Left kidney (tissue), 2 donors: ENCODE measurements around the gene VDAC2. TPM values are rescaled to one million over a fixed set of nuclear protein-coding genes. Genes with fewer than 3 reads are reported as not detected.
"Not testable (repeated sequence)": the region's sequence is repeated elsewhere in the genome, so short reads cannot be mapped to it uniquely, and the experiment has no call there.

ENCODE experiments used
- DNase-seq: peaks from one replicate; pipeline ENCODE4 v3.0.0-alpha.2; 2013
- polyA plus RNA-seq: library from polyadenylated mRNA; unstranded; fragments of 120-200 nt; gene quantifications from one replicate; pipeline ENCODE4 v1.2.1, GENCODE V29; 2013; ENCODE audit not compliant: insufficient read length

The VDAC2 gene
- polyA plus RNA-seq, 1 donor: 254 TPM

- no peak for DNase-seq
These were observed 13.5 kb upstream of the VDAC2 start for GRCh38 chr10:75197066-75197465.

GRCh38 chr10:75197906-75198305, 12.7 kb upstream of the VDAC2 start:
- DNase-seq: no peak

GRCh38 chr10:75199949-75200348, 10.6 kb upstream of the VDAC2 start:
- DNase-seq: not testable (repeated sequence)

GRCh38 chr10:75201793-75202307, 8.7 kb upstream of the VDAC2 start:
- no peak for DNase-seq

- no peak for DNase-seq
These were observed 8.1 kb upstream of the VDAC2 start for GRCh38 chr10:75202321-75203045.

- not testable (repeated sequence) for DNase-seq
These were observed 7.5 kb upstream of the VDAC2 start for GRCh38 chr10:75203046-75203620.

DNA sequence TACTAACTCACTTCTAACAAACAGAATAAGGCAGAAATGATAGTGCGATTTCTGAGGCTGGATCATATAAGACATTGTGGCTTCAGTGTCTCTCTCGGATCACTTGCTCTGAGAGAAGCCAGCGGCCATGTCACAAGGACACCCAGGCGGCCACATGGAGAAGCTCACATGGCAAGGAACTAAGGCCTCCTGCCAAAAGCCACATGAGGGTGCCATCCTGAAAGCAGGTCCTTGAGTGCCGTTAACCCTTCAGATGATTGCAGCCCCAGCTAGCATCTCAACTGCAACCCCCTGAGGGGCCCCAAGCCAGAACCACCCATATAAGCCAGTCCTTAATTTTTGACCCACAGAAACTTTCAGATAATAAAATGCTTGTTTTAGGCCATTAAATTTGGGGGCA, 6.9 kb upstream of the VDAC2 start:
- DNase-seq: no peak

GRCh38 chr10:75205908-75206307, 4.7 kb upstream of the VDAC2 start:
- no peak for DNase-seq

GRCh38 chr10:75206638-75207037, 4.0 kb upstream of the VDAC2 start:
- not testable (repeated sequence) for DNase-seq

- DNase-seq: no peak
These were observed 3.3 kb upstream of the VDAC2 start for GRCh38 chr10:75207079-75207856.

DNA sequence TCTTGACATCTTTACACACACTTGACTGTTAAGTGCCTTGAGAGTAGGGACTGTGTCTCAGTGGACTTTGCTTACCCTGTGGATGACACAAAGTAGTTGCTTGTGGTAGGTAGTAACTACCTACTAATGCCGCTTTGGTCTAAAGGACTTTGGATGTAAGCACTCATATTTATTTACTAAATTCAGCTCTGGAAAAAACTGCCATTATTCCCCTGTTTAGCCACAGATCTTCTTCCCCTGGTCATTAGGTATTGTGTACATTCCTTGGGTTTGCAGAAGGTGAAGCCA, 2.8 kb upstream of the VDAC2 start:
- DNase-seq: no peak

DNA sequence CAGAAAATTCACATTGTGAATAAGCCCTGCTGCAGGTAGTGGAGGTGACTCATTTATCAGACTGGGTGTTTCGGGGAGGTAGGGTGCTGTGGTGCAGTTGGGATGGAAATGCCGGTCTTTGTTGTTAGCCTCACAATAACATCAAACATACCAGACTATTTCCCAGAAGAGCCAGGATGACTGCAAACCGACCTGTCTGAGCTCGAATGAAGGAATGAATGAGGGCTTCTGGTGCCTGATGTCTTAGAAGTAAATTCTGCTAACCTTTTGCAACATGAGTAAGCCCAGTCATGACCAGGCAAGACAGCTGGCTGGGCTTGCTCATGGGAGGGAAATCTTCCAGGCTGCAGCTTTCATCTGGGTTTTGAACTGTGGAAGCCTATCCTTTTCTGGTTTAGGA, 2.4 kb upstream of the VDAC2 start:
- no peak for DNase-seq

GRCh38 chr10:75209086-75209920, 1.3 kb upstream of the VDAC2 start:
- DNase-seq: no peak

- no peak for DNase-seq
These were observed 695 bp upstream of the VDAC2 start for GRCh38 chr10:75209921-75210281.

- no peak for DNase-seq
These were observed 553 bp downstream of the VDAC2 start for GRCh38 chr10:75211007-75211691.

DNA sequence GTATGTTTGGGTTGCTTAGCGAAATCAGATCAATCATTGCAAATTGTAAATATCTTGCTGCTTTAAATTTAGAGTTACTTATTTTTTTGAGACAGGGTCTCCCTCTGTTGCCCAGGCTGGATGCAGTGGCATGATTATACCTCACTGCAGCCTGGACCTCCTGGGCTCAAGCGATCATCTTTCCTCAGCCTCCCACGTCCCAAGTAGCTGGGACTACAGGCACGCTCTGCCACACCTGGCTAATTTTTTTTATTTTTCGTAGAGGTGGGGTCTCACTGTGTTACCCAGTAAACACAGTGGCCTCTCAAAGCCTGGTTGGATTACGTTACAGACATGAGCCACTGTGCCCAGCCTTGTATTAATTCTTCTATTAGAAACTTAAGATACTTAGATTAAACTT, 1.7 kb downstream of the VDAC2 start:
- DNase-seq: no peak

- DNase-seq: no peak
These were observed 9.7 kb downstream of the VDAC2 start for GRCh38 chr10:75220274-75220673.

- DNase-seq: not testable (repeated sequence)
These were observed 10.9 kb downstream of the VDAC2 start for GRCh38 chr10:75221492-75221891.

- DNase-seq: no peak
These were observed 12.9 kb downstream of the VDAC2 start for GRCh38 chr10:75223507-75223906.

DNA sequence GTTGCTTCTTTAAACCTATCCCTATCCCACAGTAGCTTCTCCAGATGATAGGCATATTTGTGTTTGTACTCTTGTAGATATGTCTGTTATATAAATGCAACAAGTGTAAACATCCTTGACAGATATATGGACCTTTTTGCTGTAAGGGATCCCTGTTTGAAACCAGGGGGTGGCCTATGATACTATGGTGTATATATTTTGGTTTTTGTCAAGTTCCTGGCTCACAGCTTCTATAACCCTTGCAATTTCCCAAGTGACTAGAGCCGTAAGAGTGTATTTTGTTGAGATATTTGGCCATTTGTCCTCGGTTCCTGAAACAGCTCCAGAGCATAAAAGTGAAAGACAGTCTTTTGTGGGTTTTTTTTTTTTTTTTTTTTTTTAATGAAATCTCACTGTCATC, 15.5 kb downstream of the VDAC2 start:
- DNase-seq: no peak

DNA sequence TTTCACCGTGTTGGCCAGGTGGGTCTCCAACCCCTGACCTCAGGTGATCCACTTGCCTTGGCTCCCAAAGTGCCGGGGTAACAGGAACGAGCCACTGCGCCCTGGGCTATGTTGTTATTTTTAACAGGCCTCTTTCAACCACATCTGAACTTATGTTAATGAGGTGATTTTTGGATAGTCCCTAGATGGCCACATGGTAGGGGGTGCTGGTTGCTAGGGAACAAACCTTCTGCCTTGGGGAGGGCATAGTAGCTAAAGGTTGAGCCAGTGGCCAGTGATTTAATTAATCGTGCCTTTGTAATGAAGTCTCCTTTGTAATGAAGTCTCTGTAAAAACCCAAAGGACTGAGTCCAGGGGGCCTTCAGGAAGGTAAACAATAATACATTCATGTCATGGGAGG, 16.1 kb downstream of the VDAC2 start:
- no peak for DNase-seq

- DNase-seq: no peak
These were observed 17.7 kb downstream of the VDAC2 start for GRCh38 chr10:75228278-75228677.
